GM18907 (cell line): ENCODE data around the gene IKZF1.

Source experiments
- ATAC-seq: cut with Tn5 transposase; IDR thresholded peaks from one replicate; pipeline ENCODE4 v1.9.1; 2021; ENCODE audit warnings: mild to moderate bottlenecking, moderate library complexity; ENCODE audit not compliant: unreplicated experiment

Gene IKZF1

GRCh38 chr7:50282813-50283605, 21.5 kb upstream of the IKZF1 start:
- no peak for ATAC-seq

DNA sequence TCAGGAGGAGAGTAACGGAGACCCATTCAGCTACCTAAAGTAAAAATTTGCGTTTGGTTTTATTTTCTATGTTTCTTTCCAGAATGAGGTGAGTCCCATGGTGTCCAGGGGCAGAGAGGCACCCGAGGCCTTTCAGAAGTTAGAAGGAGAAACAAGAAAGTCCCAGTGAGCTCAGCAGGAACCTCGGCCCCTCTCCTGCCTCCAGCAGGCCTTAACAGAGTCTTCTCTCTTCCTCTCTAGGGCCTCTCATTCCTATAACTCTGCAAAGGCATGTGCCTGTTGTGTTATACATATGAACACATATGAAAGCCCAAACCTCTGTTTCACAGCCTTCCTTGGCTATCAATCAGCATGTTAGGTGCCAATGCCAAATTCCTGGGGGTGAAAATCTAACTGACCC, 20.8 kb upstream of the IKZF1 start:
- ATAC-seq = no peak

DNA sequence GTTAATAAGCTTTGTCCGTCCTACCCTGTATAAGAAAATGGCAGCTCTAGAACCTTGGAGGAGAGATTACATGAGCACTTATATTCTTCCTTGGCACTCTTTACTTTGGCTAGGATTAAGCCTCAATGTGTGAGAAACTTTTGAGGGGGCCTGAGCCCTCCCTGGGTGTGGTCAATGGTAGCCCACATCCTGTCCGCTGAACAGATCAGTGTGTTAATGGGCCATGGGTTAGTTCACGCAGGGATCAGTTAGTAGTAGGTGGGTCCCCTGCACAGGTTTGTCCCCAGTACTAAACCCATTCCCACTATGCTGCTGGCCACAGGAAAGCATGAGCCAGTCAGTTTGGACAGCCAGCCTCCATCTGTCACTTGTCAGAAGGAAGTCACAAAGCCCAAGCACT, 20.2 kb upstream of the IKZF1 start:
- ATAC-seq = no peak

- ATAC-seq = no peak
Observed at GRCh38 chr7:50285269-50285668, 19.2 kb upstream of the IKZF1 start.

DNA sequence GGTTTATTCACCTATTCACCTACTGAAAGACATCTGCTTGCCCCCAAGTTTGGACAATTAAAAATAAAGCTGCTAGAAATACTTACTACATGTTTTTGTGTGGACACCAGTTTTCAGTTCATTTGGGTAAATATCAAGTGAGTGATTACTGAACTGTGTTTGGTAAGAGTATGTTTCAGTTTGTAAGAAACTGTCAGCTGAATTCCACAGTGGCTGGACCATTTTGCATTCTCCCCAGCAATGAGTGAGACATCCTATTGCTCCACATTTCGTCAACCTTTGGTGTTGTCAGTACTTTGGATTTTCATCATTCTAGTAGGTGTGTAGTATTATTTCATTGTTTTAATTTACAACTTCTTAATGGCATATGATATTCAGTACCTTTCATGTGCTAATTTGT, 17.4 kb upstream of the IKZF1 start:
- no peak for ATAC-seq

DNA sequence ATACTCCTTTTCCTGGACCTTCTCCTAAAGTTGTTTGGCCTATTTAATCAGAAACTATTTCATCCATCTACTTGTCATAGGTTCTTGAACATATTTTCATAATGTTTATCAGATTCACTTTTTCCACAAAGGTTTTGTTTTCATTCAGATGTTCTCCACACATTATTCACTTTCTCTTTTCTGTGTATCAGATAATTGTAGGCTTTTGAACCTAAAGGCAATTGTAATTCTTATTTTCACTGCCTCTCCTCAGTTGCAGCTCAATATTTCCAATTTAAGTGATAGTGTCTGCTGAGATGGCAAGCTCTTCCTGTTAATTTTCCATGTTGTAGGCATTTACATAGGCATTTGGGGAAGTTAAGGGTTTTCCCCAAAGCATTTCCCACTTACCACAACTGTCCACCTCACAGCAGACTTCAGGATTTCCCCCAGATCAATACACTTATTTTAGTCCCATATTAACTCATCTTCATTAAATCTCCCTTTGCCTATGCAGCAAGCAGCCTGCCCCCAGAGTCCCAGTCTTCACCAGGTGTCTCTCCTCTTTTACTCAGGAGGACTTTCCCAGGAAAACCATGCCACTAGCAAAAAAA, 12.3 kb upstream of the IKZF1 start:
- no peak for ATAC-seq

- no peak for ATAC-seq
Observed at GRCh38 chr7:50292763-50293162, 11.8 kb upstream of the IKZF1 start.

GRCh38 chr7:50293509-50294179, 10.9 kb upstream of the IKZF1 start:
- ATAC-seq = peak; percentile 70

DNA sequence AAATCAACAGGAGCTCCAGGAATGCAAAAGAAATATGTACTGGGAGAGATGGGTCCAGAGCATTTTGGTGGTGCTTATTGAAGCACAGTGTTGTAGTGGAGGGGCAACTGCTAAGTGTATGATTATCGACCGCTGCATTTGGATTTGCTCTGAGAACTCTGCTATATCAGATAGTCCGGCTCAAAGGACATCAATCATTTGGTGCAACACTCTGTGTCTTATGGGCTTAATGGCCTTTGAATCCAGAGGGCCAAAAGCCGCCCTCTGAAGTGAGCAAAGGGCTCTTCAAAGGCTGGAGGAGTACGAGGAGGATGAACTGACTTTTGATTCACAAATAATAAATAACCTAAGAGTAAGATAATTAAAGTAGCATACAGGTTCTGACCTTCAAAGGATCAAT, 9.4 kb upstream of the IKZF1 start:
- ATAC-seq = no peak

- ATAC-seq = no peak
Observed at GRCh38 chr7:50296799-50297198, 7.7 kb upstream of the IKZF1 start.

DNA sequence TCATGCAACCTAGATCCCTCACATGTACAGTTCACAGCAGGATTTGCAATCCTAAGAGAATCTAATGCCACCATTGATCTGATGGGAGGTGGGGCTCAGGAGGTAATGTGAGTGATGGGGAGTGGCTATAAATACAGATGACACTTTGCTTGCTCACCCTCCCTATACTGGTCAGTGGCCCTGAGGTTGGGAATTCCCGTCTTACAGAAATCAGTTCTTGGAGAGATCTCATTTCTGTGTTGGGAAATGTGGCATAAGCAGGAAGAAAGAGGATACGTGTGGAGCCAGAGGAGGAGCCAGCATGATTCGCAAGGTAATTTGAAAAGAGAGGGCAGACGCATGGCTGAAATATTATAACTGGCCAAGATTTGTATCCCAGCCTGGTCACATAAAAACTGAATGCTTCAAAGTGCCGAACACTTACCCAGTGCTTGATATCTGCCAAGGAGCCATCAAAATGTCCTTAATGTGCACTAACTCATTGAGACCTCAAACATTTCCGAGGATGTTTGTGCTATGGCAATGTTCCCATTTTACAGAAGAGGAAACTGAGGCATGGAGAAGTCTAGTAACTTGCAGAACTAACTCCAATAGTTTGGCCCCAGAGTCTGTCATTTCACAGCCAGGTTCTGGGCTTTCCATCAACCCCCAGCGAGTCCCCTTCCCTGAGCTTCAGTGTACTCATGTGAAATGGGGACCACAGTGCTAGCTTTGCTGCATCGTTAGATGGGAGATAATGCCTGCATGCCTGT, 5.5 kb upstream of the IKZF1 start:
- ATAC-seq = no peak

GRCh38 chr7:50300336-50300735, 4.2 kb upstream of the IKZF1 start:
- no peak for ATAC-seq

- no peak for ATAC-seq
Observed at GRCh38 chr7:50302486-50303334, 1.8 kb upstream of the IKZF1 start.

GRCh38 chr7:50303335-50304128, 984 bp upstream of the IKZF1 start:
- ATAC-seq = peak; percentile 21

GRCh38 chr7:50304911-50305582, 531 bp downstream of the IKZF1 start:
- ATAC-seq = peak; percentile 49

DNA sequence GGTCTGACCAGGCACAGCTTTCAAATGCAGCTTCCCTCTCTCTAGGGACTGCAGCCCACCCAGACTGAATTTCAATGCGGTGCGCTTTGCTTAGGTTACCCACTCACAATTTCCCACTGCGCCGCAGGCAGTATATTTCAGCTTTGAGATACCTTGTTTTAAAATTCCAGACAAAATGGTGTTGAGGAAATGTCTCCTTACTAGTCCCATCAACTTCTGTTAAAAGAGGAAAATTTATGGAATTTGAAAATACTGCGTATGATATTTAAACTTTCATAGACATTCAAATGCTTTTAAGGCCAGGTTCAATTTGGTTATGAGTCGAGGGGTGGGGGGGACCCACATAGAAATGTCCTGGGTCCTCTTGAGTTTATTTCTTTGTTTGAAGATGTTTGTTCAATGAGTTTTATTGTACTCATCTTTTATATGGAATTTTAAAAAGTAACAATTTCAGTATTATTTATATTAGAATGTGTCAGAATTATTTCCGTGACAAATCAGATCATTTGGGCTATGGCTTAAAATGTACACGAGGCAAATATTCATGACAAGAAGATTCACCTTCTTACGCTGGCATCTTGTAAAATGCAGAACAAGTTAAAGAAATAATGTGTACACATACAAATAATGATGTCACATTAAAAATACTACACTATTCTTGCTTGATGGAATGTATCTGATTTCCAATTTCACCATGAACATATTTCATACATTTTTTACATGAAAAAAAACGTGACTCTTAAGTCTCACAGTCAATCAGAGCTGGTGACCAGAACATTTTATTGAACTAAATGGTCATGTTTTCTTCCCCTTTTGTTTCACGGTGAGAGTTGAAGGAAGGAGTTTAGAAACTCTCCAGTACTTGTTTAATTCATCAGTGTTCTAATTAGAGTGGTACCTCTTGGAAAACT, 1.3 kb downstream of the IKZF1 start:
- ATAC-seq = no peak

DNA sequence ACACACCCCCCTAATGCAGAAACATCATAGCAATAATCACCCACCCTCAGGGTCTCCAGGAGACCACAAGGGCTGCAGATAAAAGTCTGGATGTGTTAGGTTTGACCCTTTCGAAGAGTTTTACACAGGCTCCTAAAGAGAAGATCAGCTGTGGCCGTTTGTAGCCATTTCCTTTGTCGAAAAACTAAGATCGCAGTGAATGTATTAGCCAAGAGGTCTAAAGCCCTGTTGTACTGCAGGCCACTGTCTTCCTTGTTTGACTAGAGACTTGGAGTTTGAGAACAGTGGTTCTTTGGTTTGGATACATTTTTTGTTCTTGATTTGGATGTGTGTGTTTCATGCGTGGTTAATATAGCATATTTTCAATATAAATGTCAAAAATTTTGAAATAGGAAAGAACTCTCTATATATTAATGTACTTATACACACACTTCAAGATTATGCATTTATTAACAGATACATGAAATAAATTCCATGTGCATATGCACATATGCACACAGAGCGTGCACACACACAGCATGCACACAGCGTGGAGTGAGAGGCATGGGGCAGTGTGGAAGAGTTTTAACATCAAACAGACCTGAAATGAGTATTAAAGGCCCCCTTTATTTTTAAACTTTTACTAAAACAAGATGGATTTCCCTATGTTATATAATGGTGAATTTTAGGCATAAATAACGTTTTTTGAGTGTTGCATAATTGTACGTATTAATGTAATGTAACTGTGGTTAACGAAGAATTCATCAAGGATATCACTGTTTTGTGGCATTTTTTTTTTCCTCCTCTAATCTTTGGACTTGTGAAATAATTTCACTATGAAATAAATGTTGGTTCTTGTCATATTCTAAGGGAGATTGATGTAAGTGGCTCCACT, 2.2 kb downstream of the IKZF1 start:
- ATAC-seq = no peak
